GM21526 (cell line): ENCODE measurements around the gene HOXC4.
"Not testable (repeated sequence)": the region's sequence is repeated elsewhere in the genome, so short reads cannot be mapped to it uniquely, and the experiment has no call there.

Experiments
- ATAC-seq: cut with Tn5 transposase; IDR thresholded peaks from one replicate; pipeline ENCODE4 v1.9.1; 2021; ENCODE audit warnings: moderate library complexity; ENCODE audit not compliant: unreplicated experiment, low FRiP score

The HOXC4 gene

GRCh38 chr12:54039417-54040147, 14.1 kb upstream of the HOXC4 start:
- no peak for ATAC-seq

- ATAC-seq, result no peak
Measured at GRCh38 chr12:54040148-54040494, 13.5 kb upstream of the HOXC4 start.

DNA sequence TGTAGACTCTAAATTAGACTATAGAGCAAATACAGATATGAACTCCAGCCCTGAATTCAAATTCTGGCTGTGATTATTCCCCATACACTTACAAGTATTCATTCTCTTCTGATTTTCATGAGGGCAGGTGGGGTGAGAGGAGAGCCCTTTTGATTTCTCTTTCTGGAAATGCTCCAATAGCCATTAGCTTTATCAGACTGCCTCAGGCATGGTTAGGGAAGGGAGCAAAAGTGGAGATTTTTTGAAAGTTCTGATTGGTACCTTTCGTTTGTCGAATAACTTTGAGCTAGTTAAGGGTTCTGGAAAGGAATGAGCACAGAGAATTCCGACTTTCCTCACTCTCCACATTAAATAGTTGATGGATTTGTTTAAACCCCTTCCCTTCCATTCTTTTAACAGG, 13.0 kb upstream of the HOXC4 start:
- ATAC-seq, result no peak

DNA sequence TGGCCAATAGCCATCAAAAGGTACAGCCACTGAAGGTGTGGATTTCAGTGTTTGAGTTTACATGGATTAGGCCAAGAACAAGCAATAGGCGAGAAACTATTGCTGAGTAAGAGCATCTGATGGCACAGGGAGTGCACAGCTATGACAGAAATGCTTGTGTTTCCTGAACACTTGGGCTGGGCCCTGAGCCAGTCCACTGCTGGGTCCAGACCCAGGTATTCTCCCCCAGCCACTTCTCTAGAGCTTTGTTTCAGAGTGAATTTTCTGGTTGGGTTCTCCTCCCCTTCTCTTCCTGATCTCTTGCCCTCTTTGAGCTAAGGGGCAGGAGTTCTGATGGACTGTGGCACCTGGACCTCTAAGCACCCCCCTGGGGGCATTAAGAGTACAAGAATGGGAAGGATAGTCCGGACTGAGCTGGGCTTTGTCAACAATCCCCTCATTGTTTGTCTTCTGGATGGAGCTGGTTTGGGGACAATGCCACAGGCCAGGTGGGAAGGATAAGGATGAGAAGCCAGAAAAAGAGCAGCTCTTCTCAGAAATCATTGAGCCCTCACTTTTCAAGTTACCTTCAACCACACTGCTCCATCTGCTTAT, 12.4 kb upstream of the HOXC4 start:
- ATAC-seq, result no peak

GRCh38 chr12:54042033-54042432, 11.6 kb upstream of the HOXC4 start:
- not testable (repeated sequence) for ATAC-seq

GRCh38 chr12:54042970-54043853, 10.4 kb upstream of the HOXC4 start:
- no peak for ATAC-seq

DNA sequence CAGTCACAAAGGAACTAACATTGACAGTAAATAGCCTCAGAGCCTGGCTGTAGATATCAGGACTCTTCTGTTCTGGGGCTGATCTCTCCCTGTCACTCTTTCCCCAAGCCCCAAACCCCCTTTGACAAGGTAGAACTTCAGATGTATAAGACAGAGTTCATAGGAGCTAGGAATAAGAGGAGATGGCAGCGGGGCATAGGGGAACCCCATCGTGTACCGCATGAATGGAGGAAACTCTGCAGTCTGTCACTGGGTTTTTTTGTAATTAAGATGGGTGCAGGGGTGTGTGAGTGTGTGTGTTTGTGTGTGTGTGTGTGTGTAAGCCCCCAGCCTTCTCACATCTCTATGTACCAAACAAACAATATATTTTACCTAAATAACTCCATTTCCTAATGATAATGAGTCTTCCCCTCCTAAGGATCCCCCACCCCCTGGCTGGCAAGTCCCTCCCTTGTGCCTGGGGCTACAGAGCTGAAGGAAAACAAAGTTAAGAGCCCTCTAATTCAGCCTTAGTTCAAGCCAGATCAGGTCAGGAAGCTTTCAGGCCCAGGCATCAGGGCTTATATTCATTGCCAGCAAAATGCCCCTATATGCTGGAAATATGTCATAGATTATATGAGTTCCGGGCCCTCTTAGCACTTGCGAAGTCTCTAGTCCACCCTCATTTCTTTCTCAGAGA, 9.1 kb upstream of the HOXC4 start:
- ATAC-seq, result no peak

DNA sequence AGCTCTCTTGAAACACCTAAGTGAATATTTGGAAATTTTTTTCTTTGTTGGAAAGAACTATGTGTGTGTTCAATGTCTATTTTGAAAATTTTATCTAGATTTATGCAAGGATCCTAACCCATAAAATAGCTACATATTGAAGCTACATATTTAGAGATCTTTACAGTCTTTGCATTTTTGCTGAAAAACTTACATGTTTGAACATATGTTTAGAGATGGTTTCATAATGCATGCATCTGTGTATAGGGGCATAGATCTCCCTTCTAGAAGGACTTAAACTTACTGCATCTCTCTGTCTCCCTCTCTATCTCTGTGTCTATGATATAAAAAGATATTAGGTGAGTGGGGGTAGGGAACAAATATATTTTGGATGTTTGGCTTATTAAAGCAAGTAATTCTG, 8.2 kb upstream of the HOXC4 start:
- ATAC-seq, result no peak

- no peak for ATAC-seq
Measured at GRCh38 chr12:54045868-54046521, 7.6 kb upstream of the HOXC4 start.

DNA sequence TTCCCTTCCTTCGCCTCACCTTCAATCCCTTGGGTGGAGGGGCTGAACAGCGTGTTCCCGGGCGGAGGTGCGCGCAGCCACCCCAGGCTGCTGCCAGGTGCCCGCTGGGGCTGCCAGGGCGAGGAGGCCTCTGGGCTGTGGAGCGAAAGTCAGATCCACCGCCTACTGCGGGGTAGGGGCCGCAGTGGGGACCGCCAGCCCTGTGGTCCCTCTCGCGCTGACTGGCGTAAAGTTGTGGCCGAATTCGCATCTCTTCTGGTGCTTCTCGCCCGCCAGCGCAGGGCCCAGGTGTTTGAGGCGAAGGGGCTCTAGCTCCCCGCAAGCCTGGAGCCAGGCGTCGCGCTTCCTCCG, 6.9 kb upstream of the HOXC4 start:
- no peak for ATAC-seq

- ATAC-seq, result no peak
Measured at GRCh38 chr12:54047160-54047963, 6.3 kb upstream of the HOXC4 start.

DNA sequence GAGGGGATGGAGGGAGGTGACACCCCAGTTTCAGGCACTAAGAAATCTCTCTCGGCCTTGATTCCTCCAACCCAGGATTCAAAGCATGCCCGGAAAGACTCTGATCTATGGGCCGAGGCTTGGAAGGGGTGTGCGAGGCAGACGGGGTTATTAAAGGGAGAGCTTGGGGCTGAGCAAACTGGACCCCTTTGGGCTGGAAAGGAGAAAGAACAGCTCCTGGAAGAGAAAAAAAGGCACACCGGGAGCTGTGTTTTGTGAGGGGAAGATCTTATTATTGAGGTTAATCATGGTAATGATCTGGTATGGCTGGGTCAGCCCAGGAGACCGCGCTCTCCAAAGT, 5.7 kb upstream of the HOXC4 start:
- ATAC-seq, result no peak

- no peak for ATAC-seq
Measured at GRCh38 chr12:54048406-54049093, 5.1 kb upstream of the HOXC4 start.

DNA sequence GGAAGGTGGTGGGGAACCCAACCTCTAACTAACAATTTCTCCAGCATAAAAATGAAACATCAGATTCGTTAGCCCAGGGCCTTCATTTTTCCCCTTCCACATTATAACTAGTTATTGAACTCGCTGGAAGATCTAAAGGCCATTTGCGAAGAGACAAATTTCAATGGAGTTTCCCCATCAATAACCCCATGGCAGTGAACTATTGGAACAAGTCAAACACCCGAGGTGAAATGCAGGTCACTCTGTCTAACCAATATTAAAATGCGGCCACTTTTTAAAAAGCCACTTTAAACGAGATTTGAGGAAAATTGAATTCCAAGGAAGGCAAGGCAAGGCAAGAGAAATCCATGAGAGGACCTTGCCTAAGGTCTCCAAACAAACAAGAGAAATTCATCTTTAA, 4.5 kb upstream of the HOXC4 start:
- no peak for ATAC-seq

- no peak for ATAC-seq
Measured at GRCh38 chr12:54050482-54050810, 3.2 kb upstream of the HOXC4 start.

GRCh38 chr12:54051026-54051842, 2.4 kb upstream of the HOXC4 start:
- no peak for ATAC-seq

DNA sequence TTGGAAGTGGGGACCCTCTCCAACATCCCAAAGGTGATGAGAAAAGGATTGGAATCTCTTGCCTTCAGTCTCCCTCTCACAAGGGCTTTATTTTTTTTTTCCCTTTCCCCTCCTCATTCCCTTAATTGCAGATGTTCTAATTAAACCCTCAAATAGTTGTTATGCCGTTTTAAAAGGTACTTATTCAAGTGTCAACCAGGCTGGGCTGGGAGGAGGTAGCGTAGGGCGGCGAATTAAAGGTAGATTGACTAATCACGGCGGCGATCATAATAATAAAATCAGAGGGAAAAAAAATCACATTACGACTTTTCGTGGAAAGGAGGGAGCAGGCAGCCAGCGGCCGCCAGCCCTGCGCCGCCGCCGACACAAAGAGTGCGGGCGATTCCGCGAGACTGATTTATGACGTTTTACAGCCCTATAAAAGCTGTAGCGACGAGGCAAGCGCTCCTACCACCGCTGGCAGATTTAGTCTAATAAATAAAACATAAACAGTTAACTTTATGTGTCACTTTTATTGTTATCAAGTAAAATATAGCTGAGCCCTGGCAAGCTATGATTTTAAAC, 1.7 kb upstream of the HOXC4 start:
- ATAC-seq, result no peak

DNA sequence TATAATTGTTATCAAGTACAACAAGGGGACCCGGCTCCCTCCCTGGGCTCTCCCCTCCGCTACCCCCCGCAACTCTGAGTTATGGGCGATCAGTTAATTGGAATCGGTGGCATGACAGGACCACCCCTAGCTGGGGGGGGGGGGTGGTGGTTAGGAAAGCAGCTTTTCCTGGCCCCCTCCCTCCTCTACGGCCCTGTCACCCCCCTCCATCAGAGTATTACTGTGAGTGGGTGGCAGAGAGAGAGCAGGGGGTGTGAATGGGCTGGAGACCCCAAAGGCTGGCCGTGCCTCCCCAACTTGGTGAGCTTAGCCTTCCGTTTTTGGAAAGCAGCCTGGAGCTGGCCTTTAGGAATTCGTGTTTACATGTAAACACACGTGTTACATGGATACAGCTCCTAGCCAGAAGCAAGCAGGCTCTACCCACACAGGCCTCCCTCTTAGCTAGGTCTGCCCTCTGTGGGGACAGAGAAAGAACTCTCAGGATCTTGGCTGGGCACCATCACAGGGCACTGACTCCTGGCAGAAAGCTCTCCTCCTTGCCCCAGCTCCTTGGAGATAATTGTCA, 1.1 kb upstream of the HOXC4 start:
- no peak for ATAC-seq
